Lower leg skin (tissue), 3 donors: Measurements from ENCODE around the gene PLP2.
"Not testable (repeated sequence)": the region's sequence is repeated elsewhere in the genome, so short reads cannot be mapped to it uniquely, and the experiment has no call there.

Experiments used
- POLR2A ChIP-seq, 2 donors: fragments of 450-650 bp; IDR thresholded peaks; one replicate each; pipeline ENCODE4 v1.6.1; 2016 to 2017; ENCODE audit warnings: antibody characterized with exemption in 2 of 2, mild to moderate bottlenecking in 1 of 2, moderate library complexity in 1 of 2
- TF ChIP-seq, protein P1 (sequence below), 3 donors: fragments of 450-650 bp; IDR thresholded peaks; one replicate each; pipeline ENCODE4 v1.5.1; 2016; ENCODE audit warnings: antibody characterized with exemption in 3 of 3, mild to moderate bottlenecking in 3 of 3, moderate library complexity in 2 of 3

DNA sequence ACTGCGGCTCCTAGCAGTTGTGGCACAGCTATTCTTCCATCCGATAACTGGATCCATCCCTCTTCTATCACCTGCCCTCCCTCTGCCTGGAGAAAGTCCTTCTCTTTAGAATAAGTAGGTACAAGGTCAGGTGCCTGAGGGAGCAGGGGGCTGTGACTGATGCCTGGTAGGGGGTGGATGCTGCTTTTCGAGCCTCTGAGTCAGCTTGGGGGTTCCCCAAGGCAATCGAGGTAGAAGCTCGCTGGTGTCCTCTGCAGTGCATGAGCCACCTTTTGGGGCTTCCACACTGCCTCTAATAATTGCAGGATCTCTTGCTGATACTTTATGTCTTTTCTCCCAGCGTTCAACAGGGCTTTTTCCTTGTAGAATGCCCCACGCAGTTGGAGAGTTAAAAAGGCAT lies 28.5 kb upstream of the PLP2 start:
- TF ChIP-seq, protein P1, sequence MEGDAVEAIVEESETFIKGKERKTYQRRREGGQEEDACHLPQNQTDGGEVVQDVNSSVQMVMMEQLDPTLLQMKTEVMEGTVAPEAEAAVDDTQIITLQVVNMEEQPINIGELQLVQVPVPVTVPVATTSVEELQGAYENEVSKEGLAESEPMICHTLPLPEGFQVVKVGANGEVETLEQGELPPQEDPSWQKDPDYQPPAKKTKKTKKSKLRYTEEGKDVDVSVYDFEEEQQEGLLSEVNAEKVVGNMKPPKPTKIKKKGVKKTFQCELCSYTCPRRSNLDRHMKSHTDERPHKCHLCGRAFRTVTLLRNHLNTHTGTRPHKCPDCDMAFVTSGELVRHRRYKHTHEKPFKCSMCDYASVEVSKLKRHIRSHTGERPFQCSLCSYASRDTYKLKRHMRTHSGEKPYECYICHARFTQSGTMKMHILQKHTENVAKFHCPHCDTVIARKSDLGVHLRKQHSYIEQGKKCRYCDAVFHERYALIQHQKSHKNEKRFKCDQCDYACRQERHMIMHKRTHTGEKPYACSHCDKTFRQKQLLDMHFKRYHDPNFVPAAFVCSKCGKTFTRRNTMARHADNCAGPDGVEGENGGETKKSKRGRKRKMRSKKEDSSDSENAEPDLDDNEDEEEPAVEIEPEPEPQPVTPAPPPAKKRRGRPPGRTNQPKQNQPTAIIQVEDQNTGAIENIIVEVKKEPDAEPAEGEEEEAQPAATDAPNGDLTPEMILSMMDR (IDR thresholded peaks at IDR 0.05), result not testable (repeated sequence)
- not testable (repeated sequence) for TF ChIP-seq POLR2A (IDR thresholded peaks at IDR 0.05)
